Measurements from ENCODE around the gene SHC2. TPM values are rescaled to one million over a fixed set of nuclear protein-coding genes. Genes with fewer than 3 reads are reported as not detected.
A peak's percentile ranks its signal among the peaks of the same experiment; 100 is the strongest.

The SHC2 gene
- polyA plus RNA-seq, 1 donor (not counting 4 experiments of a cell fraction or from before 2014, with no cell fraction given) = 2.5 TPM

- Histone ChIP-seq H3K4me2 (ENCODE audit: control insufficient read depth, extremely low read depth, insufficient read depth, low read depth, low read length) (no peak overlapping the region), H2AFZ (ENCODE audit: control insufficient read depth, low read length) (no peak overlapping the region), H3K9ac (ENCODE audit: control insufficient read depth, extremely low read depth, insufficient read depth, low read length) (no peak overlapping the region), H3K27me3 (ENCODE audit: control insufficient read depth, extremely low read depth, insufficient read depth, low read length) (peaks cover 37% of the 10 kb centered on the region), H3K36me3 (ENCODE audit: control insufficient read depth in 2 of 2, extremely low read depth in 1 of 2, insufficient read depth in 2 of 2, low read length in 2 of 2) (no peaks in the 10 kb centered on the region), H3K27ac (ENCODE audit: control insufficient read depth, insufficient read depth, low read length) (no peak overlapping the region), H3K79me2 (ENCODE audit: control insufficient read depth, insufficient read depth, low read length) (no peaks in the 10 kb centered on the region), H4K20me1 (ENCODE audit: control insufficient read depth, extremely low read depth, insufficient read depth, low read length) (no peaks in the 10 kb centered on the region), H3K4me1 (ENCODE audit: control insufficient read depth, extremely low read depth, insufficient read depth, low read length) (peaks cover 4% of the 10 kb centered on the region), H3K9me1 (ENCODE audit: control insufficient read depth, extremely low read depth, insufficient read depth, low read length) (no peaks in the 10 kb centered on the region), H3K9me3 (ENCODE audit: control insufficient read depth, low read depth, low read length) (no peaks in the 10 kb centered on the region), H3K4me3 (ENCODE audit: control insufficient read depth in 2 of 3, extremely low read depth in 1 of 3, insufficient read depth in 2 of 3, low read depth in 1 of 3, low read length in 3 of 3) (no peak overlapping the region)
- FAIRE-seq = no peak
- dilution Hi-C loops (cut with MboI; ENCODE audit: extremely low pct_ligation_motif_present, low sequenced_read_pairs) = no loop called here
- DNase-seq (ENCODE audit: low read depth, low spot score) = no peak
- TF ChIP-seq CTCF (optimal IDR thresholded peaks at IDR 0.05 in 1 of 3, IDR thresholded peaks at IDR 0.05 in 1 of 3, conservative IDR thresholded peaks at IDR 0.05 in 1 of 3; ENCODE audit: extremely low read depth in 1 of 3, insufficient read depth in 2 of 3, low read length in 3 of 3) = no peak
- no peak for TF ChIP-seq EZH2 (IDR thresholded peaks at IDR 0.05; ENCODE audit: low read length)
Observed at GRCh38 chr19:410243-410781, 50.5 kb downstream of the SHC2 start.

- Histone ChIP-seq H3K27ac (ENCODE audit: control insufficient read depth, insufficient read depth, low read length) (no peak overlapping the region), H3K36me3 (ENCODE audit: control insufficient read depth in 2 of 2, extremely low read depth in 1 of 2, insufficient read depth in 2 of 2, low read length in 2 of 2) (no peaks in the 10 kb centered on the region), H2AFZ (ENCODE audit: control insufficient read depth, low read length) (no peak overlapping the region), H3K4me3 (ENCODE audit: control insufficient read depth in 2 of 3, extremely low read depth in 1 of 3, insufficient read depth in 2 of 3, low read depth in 1 of 3, low read length in 3 of 3) (peak overlapping the region; percentile 37 to 42 (median 40)), H3K9ac (ENCODE audit: control insufficient read depth, extremely low read depth, insufficient read depth, low read length) (no peak overlapping the region), H3K9me1 (ENCODE audit: control insufficient read depth, extremely low read depth, insufficient read depth, low read length) (no peaks in the 10 kb centered on the region), H3K4me2 (ENCODE audit: control insufficient read depth, extremely low read depth, insufficient read depth, low read depth, low read length) (peak overlapping the region; percentile 70), H3K27me3 (ENCODE audit: control insufficient read depth, extremely low read depth, insufficient read depth, low read length) (peaks cover 37% of the 10 kb centered on the region), H3K79me2 (ENCODE audit: control insufficient read depth, insufficient read depth, low read length) (no peaks in the 10 kb centered on the region), H3K9me3 (ENCODE audit: control insufficient read depth, low read depth, low read length) (no peaks in the 10 kb centered on the region), H4K20me1 (ENCODE audit: control insufficient read depth, extremely low read depth, insufficient read depth, low read length) (no peaks in the 10 kb centered on the region), H3K4me1 (ENCODE audit: control insufficient read depth, extremely low read depth, insufficient read depth, low read length) (peaks cover 4% of the 10 kb centered on the region)
- TF ChIP-seq EZH2 (IDR thresholded peaks at IDR 0.05; ENCODE audit: low read length) = peak; percentile 83
- TF ChIP-seq CTCF (optimal IDR thresholded peaks at IDR 0.05 in 1 of 3, IDR thresholded peaks at IDR 0.05 in 1 of 3, conservative IDR thresholded peaks at IDR 0.05 in 1 of 3; ENCODE audit: extremely low read depth in 1 of 3, insufficient read depth in 2 of 3, low read length in 3 of 3) = no peak
- DNase-seq (ENCODE audit: low read depth, low spot score) = no peak
- dilution Hi-C loops (cut with MboI; ENCODE audit: extremely low pct_ligation_motif_present, low sequenced_read_pairs) = no loop called here
- FAIRE-seq = no peak
Observed at GRCh38 chr19:409516-410242, 51.2 kb downstream of the SHC2 start.
